ENCODE results near the gene CACNA2D4. TPM values are rescaled to one million over a fixed set of nuclear protein-coding genes. Genes with fewer than 3 reads are reported as not detected.
A peak's percentile ranks its signal among the peaks of the same experiment; 100 is the strongest.

The CACNA2D4 gene
- total RNA-seq, 1 donor from 2014 or later: 2.8 TPM

DNA sequence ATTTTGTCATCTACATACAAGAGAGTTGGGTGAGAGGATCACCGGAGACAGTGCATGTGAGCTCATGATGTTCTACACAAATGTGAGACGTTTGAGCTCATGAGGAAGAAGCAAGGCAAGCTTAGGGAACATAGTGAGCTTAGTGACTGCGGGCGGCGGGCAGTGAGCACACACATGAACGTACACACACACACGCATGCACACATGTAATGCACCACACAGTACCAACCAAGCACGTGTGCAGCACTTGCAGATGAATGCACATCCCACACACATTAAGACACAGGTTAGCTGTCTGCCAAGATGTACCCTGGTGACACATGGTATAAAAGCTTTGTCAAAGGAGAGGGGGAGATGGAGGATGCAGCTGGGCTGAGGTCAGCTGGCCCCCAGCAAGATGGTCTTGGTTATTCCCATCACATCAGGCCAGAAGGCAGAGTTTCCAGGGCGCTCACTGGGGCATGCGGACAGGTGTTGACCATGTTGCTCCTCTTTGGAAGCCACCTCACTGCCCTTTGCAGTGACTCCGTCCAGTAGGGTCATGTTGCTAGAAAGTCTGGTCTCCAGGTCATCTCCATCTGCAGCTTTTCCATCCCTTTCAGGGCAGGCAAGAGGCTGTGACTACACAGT lies 8.7 kb upstream of the CACNA2D4 start:
- ChIA-PET POLR2A (interaction anchor here (0.7 kb wide), 1 partner anchor 13 kb away, joined by 3 read pairs; no protein-coding TSS in a partner anchor), CTCF (interaction anchor here (1.9 kb wide), 1 partner anchor 13 kb away, joined by 6 read pairs; no protein-coding TSS in a partner anchor)
- ATAC-seq (ENCODE audit: low read depth): no peak
- peaks cover 71% of the 10 kb centered on the region for H3K4me1 Mint-ChIP-seq
- no peaks in the 10 kb centered on the region for H3K27me3 Mint-ChIP-seq
- no peak for DNase-seq
- no peaks in the 10 kb centered on the region for H3K9me3 Mint-ChIP-seq
- H3K27ac Mint-ChIP-seq: peak overlapping the region; percentile 41
- no peaks in the 10 kb centered on the region for H3K36me3 Mint-ChIP-seq (ENCODE audit: low read depth)
- no peak for TF ChIP-seq CTCF (IDR thresholded peaks at IDR 0.05)
- H3K4me3 Mint-ChIP-seq: no peak overlapping the region
- intact Hi-C loops (cut with micrococcal nuclease): loop anchor here (10.0 kb wide), 1 partner anchor 52 kb away; no protein-coding TSS in a partner anchor

DNA sequence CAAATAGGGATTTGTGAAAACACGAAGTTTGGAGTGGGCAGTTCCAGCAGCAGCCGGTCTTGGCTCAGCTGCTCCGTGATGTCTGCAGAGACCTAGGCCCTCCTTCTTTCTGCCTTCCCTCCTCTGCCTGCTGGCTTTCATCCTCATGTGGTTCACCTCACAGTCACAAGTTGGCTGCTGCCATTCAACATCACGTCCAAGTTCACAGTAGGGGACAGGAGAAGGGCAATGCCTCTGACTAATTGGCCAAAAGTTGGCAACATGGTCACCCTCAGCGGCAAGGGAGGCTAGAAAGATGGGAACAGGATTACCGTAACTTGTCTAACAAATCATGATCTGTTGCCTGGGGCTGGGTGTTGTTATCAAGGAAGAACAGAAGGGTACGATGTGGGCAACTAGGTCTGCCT lies 7.8 kb upstream of the CACNA2D4 start:
- DNase-seq (no peak), ATAC-seq (ENCODE audit: low read depth) (no peak)
- H3K27me3 Mint-ChIP-seq: no peaks in the 10 kb centered on the region
- no peak overlapping the region for H3K4me3 Mint-ChIP-seq
- H3K36me3 Mint-ChIP-seq (ENCODE audit: low read depth): no peaks in the 10 kb centered on the region
- no peaks in the 10 kb centered on the region for H3K9me3 Mint-ChIP-seq
- TF ChIP-seq CTCF (IDR thresholded peaks at IDR 0.05): no peak
- intact Hi-C loops (cut with micrococcal nuclease): loop anchor here (10.0 kb wide), 1 partner anchor 51 kb away; no protein-coding TSS in a partner anchor
- peaks cover 63% of the 10 kb centered on the region for H3K4me1 Mint-ChIP-seq
- ChIA-PET POLR2A (interaction anchor here (1.4 kb wide), 1 partner anchor 14 kb away, joined by 4 read pairs; no protein-coding TSS in a partner anchor), CTCF (interaction anchor here (1.9 kb wide), 1 partner anchor 14 kb away, joined by 6 read pairs; no protein-coding TSS in a partner anchor)
- H3K27ac Mint-ChIP-seq: no peak overlapping the region

- H3K4me1 Mint-ChIP-seq: peaks cover 66% of the 10 kb centered on the region
- ChIA-PET POLR2A (interaction anchor here (1.4 kb wide), 1 partner anchor 14 kb away, joined by 4 read pairs; no protein-coding TSS in a partner anchor), CTCF (interaction anchor here (1.5 kb wide), 1 partner anchor 130 kb away, joined by 4 read pairs; no protein-coding TSS in a partner anchor)
- no peaks in the 10 kb centered on the region for H3K9me3 Mint-ChIP-seq
- no peak for TF ChIP-seq CTCF (IDR thresholded peaks at IDR 0.05)
- H3K27ac Mint-ChIP-seq: no peak overlapping the region
- no peaks in the 10 kb centered on the region for H3K36me3 Mint-ChIP-seq (ENCODE audit: low read depth)
- intact Hi-C loops (cut with micrococcal nuclease): loop anchor here (10.0 kb wide), 1 partner anchor 51 kb away; no protein-coding TSS in a partner anchor
- ATAC-seq (ENCODE audit: low read depth) (no peak), DNase-seq (no peak)
- H3K27me3 Mint-ChIP-seq: no peaks in the 10 kb centered on the region
- no peak overlapping the region for H3K4me3 Mint-ChIP-seq
Measured at GRCh38 chr12:1925684-1926006, 7.2 kb upstream of the CACNA2D4 start.

GRCh38 chr12:1924996-1925683 lies 6.7 kb upstream of the CACNA2D4 start:
- DNase-seq: no peak
- Mint-ChIP-seq H3K9me3 (no peaks in the 10 kb centered on the region), H3K36me3 (ENCODE audit: low read depth) (no peaks in the 10 kb centered on the region), H3K27ac (peak overlapping the region; percentile 91), H3K4me1 (peaks cover 63% of the 10 kb centered on the region), H3K4me3 (peak overlapping the region; percentile 76), H3K27me3 (no peaks in the 10 kb centered on the region)
- CTCF ChIA-PET: interaction anchor here (1.0 to 2.2 kb wide), 4 partner anchors 8 to 134 kb away, joined by 3 to 18 read pairs (median 4); no protein-coding TSS in a partner anchor
- intact Hi-C loops (cut with micrococcal nuclease): loop anchor here (1.0 to 10.0 kb wide), 3 partner anchors 8 to 124 kb away; no protein-coding TSS in a partner anchor
- TF ChIP-seq CTCF (IDR thresholded peaks at IDR 0.05): no peak
- ATAC-seq (ENCODE audit: low read depth): peak; percentile 41
- POLR2A ChIA-PET: interaction anchor here (0.6 to 2.3 kb wide), 10 partner anchors 8 to 976 kb away, joined by 3 to 13 read pairs (median 4); partner anchors contain the start of gene RAD52
